GM20000 (cell line): ENCODE measurements around the gene FUT9.

Experiments
- DNase-seq: peaks from one replicate; pipeline ENCODE4 v3.0.0; 2012; ENCODE audit warnings: low spot score
- TF ChIP-seq, protein P1 (sequence below): IDR thresholded peaks from 2 replicates; pipeline ENCODE4 v1.5.1; 2012; ENCODE audit warnings: mild to moderate bottlenecking, control low read depth; ENCODE audit errors: extremely low read depth, missing control alignments

The FUT9 gene

DNA sequence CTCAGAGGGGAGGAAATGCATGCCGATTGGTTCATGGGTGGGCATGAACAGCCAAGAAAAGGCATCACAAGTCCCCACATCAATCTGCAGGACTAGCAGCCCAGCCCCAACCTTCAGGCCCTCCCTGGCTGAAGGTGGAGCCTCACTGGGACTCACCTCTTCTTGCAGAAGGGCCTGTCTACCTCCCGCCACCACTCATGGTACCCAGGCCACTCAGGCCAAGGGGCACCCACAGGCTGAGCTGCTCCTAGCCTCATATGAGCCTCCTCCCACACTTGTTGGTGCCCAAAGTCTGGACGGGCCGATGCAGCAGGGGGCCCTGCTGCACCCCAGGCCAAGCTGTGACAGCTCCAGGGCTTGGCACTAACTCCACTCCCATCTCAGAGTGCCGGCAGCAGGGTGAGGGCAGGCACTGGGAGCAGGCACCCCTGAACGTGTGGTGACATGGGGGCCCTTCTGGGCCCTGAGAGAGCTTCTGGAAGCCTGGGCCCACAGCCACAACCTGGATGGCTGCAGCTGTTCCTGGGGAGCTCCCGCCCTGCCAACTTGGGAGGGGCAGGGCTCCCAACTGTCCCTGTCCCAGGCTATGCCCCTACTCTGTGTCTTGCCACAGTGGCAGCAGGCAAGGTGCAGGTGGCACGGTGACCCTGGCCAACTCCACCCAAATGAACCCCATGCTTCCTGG, 13.7 kb upstream of the FUT9 start:
- TF ChIP-seq, protein P1, sequence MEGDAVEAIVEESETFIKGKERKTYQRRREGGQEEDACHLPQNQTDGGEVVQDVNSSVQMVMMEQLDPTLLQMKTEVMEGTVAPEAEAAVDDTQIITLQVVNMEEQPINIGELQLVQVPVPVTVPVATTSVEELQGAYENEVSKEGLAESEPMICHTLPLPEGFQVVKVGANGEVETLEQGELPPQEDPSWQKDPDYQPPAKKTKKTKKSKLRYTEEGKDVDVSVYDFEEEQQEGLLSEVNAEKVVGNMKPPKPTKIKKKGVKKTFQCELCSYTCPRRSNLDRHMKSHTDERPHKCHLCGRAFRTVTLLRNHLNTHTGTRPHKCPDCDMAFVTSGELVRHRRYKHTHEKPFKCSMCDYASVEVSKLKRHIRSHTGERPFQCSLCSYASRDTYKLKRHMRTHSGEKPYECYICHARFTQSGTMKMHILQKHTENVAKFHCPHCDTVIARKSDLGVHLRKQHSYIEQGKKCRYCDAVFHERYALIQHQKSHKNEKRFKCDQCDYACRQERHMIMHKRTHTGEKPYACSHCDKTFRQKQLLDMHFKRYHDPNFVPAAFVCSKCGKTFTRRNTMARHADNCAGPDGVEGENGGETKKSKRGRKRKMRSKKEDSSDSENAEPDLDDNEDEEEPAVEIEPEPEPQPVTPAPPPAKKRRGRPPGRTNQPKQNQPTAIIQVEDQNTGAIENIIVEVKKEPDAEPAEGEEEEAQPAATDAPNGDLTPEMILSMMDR: no peak
- DNase-seq: no peak

DNA sequence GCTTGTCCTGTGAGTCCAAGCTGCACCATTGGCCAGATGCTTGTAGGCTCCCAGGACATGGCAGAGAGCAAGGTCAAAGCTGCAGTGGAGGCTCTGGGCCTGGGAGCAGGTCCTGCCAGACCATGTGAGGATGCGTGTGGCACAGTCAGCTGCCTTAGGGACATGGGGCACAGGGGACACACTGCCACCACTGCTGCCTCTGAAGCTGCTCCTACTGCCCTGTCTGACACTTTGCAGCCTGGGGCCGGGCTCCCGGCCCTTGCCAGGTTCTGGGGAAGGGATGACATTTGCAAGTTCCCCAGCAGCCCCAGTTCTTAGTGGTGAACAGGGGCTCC, 13.2 kb upstream of the FUT9 start:
- DNase-seq: no peak
- TF ChIP-seq, protein P1: no peak

DNA sequence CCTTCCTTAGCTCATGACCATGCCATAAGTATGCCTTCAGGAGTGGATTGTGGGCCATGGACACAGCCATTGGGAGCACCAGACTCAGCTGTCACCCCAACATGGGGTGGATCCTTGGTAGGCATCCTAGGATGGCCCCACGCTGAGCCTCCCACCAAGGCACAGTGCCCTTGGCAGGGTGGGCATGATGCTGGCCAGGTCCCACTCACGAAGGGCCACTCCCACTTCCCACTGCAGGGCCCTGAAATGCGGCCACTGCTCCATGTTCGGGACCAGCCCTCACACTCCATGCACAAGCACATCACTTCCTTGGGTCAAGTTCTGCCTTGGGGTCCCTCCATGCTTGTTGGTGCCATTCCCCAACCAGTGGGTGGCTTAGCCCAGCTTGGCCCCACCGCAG, 12.9 kb upstream of the FUT9 start:
- TF ChIP-seq, protein P1: no peak
- no peak for DNase-seq

DNA sequence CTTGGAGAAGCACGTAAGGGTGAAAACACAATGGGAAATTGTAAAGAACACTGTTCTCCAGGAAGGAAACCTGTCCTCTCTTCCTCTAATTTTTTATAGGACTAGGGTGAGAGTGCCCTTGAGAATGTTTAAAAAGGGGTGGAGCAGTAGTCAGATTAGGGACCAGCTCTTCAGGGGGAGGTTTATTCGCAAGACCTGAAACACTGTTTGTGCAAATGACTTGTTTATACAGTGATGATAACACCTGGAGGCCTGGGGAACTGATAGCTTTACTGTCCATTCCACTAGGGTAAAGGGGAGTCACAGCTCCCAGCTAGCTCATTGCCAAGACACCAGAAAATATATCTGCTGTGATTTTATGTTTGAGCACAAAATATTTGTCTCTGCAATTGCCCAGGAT, 8.1 kb upstream of the FUT9 start:
- TF ChIP-seq, protein P1: no peak
- DNase-seq: no peak

DNA sequence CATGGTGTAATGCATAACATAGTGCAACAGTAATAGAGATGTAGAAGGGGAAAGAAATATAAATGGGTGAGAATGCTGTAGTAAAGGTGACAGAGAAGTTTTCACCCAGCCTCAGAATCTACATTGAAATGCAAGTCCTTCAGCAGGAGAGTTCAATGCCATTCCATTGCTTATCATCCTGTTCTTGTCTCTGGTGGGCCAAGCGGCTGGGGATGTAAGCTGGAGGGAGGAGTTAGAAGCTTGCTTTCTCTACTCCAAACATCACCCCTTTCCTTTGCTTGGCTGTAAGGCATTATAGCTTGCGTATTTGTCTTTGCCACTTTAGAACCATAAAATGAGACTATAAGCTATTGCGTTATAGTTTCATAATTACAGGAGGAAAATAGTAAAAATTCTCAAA, 2.2 kb upstream of the FUT9 start:
- TF ChIP-seq, protein P1: no peak
- DNase-seq: no peak

DNA sequence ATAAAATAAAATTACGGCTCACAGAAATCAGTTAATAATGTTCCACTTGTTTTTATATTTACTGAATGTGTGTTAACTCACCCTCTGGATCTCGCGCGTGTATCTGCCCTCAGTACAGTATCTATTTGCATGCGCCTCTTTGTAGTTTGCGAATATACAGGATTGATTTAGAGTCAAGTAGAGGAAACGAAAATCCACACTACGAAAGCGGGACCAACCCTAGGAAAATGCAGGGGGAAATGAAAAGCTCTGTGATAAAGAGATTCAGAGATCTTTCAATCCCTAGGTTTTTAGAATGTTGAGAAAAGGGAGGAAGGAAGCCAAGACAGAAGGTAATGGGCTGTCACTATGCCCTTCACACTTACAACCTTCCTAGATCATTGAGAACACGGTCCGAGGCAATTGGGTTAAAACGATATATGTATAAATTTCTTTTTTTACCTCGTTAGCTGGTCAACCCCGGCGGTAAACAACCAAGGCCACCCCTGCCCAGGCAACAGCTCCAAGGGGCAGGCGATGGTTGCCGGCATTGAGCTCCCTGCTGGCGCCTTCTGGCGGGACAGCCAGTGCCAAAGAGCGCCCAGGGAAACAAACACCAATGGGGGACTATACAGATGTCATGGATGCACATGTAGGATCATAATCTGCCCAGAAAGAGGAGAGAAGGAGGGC, 792 bp upstream of the FUT9 start:
- TF ChIP-seq, protein P1: no peak
- no peak for DNase-seq

DNA sequence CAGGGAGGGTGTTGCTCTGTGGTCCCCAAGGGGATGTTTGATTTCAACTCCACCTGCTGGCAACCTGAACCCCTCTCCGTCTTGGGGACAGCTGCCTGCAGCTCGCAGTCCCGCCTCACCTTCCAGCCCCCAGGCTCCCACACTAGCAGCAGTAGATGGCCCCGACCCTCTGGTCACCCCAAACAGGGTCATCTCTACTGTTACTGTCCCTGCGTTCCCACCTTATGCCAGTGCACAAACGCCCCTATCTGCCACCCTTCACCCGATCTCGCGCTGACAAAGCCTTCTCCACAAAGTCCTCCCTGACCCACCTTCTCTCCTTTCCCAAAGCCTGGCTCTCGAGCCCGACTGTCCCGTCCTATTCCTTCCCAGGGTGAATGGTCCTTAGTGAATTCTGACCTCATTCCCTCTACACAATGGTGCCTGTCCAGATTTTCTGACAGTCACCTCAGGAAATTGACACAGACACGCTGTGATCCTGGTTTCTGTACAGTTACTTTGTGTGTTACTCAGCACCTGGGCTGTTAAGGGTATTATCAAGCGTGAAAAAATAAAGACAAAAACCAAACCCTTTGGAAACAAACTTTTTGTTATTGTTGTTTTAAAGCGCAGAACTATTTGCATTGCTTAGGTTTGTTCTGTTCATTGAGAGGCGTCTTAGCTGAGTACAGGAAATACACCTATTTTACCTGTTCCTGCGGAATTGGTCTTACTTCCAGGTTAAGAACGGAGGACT, 728 bp downstream of the FUT9 start:
- no peak for DNase-seq
- TF ChIP-seq, protein P1: no peak
